Fibroblast of peridontal ligament (primary cell): ENCODE results near the gene DHX34.
A peak's percentile ranks its signal among the peaks of the same experiment; 100 is the strongest.

Experiments used
- DNase-seq: peaks from one replicate; pipeline ENCODE4 v3.0.0-alpha.2; 2010; ENCODE audit errors: extremely low read depth

DHX34 gene

DNA sequence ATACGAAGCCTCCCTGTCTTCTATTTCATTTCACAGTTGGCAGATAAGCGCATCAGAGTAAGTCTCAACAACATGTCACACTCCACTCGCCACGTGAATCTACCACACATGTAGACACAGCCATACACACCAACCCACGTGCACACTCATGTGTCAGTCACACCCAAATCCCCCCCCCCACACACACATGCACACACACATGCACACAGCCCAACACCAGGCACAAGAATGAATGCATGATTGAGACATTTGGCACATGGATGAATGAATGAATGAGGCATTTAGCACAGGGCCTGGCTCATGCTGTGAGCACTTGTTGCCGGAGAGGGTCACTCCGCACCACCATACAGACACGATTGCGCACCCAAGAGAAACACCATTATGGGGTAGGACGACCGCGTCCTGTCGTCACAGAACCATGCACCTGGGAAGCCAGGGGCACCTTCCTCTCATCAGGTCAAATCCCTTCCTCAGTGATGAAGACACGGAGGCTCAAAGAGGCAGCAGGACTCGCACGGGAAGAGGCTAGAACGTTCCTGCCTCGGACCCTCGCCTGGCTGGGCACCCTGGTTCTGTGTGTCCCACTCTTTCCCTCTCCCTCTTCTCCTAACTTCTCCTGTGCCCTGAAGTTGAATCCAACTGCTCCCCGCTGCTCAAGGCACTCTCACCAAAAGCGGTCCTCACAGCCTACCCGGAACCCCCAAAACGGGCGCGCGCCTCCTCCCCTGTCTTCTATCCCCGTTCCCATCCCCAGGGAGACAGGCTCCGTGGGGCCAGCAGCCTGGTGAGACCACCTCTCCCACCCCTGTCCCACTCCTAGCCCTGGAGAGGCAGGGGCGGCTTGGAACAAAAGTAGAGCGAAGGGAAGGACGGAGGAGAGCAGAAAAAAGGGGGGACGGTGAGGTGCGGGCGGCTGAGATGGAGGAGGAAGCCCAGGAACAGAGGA is 68.9 kb downstream of the DHX34 start:
- DNase-seq = peak; percentile 19

DNA sequence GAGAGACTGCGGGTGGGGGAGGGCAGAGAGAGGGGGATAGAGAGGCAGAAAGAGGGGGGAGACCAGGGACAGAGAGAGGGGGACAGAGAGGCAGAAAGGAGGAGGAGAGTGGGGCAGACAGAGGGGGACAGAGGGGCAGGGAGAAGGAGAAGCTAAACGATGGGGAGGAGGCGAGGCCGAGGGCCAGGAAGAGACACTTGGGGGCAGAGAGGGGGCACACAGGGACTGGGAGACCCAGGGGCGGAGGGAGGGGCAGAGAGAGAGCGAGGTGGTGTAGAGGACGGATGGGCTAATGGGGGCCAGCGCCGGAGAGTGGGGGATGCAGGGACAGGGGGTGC is 69.5 kb downstream of the DHX34 start:
- DNase-seq = no peak

DNA sequence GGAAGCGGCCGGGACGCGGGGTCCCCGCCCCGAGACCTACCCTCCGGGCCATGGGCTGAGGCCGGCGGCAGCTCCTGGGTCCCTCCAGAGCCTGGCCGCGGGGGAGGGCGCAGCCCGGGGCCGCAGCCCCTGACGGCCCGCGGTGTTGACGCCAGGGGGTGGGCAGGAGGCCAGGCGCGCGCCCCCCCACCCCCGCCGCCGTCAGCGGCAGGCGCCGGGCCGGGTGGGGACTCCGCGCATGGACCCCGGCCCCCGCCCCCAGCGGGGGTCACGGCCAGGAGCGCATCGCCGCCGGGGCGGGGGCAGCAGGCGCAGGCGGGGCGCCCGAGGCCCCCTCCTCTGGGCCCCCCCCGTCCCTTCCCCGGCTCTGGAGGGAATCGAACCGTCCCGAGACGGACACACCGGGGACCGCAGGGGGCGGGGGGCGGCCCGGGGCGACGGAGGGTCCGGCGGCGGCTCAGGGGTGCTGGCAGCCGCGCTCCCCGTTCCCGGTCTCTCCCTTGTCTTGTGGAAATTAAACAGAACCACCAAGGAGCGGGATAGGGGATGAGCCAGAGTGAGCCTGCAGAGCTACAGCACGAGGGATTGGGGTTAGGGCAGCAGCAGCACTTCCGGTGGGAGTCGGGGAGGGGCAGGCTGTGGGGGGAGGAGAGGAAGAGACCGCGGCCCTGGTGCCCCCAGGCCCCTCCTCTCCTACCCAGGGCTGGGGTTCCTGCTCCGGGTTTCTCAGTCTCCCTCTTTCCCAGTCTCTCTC is 70.1 kb downstream of the DHX34 start, which contains the start of gene MEIS3:
Gene MEIS3 (minus strand): TSS at position 498 of the 754 bp plus-strand sequence. CDS start 446 bp downstream, at position 52.
- no peak for DNase-seq

DNA sequence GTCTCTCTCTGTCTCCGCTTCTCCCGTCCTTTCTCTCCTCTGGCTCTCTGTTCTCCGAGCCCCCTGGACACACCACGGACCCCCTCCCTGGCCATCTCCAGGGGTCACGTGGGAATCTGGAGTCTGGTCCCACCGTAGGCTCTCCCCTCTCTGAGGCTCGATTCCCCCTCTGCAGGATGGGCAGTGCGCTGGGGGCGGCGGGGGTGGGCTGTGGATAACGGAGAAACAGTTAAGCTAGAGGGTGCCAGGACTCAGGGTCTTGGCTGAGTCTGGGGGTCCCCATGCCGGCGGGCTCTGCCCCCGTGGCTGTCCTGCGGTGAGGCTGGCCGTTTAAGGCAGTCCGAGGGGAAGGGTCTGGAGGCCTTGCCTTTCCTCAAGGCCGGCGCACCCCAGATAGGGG is 70.7 kb downstream of the DHX34 start:
- DNase-seq = no peak

DNA sequence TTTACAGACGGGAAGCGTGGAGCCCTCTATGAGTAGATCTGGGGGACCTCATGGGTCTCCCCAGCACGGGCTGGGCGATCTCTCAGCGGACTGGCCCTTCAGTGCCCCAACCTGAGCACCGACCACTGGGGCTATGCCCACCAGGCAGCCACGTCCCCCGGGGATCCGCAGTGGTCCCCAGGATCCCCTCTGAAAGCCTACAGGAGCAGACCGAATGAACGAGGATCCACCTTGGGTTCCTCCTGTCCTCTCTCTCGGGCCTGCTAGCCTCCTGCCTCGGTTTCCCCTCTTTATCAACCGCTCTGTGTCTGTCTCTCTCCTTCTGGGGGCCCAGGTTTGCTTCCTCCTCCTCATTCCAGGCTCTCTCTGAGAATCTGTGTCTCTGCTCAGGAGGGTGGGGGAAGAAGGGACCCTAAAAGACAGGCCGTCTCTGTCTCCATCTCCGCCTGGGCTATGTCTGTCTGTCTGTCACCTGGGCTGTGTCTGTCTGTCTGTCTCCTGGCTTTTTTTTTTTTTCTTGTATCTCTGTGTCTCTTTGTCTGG is 72.2 kb downstream of the DHX34 start:
- DNase-seq = no peak

DNA sequence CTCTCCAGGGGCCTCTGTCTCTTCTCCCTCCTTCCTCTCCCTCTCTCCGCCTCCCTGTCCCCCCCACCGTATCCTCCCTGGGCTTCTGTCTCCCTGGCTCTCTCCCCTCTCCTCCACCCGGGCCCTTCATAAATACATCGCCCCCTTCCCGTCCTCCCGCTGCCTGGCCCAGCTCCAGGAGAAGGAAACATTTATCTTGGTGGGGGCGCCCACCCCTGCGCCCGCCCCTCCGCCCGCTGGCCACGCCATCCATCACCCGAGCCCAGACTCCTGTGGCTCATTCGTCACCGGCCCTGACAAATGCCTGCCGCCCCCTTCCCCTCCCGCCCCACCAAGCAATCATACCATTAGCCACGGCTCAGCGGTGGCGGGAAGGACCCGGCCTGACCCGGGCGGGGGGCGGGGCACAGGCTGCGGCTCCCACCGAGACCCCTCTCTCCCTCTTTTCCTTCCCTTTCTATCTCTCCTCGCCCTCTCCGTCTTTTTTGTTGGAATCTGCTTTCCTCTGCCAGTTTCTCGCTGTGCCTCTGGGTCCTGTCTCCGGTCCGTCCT is 72.8 kb downstream of the DHX34 start:
- DNase-seq = no peak

DNA sequence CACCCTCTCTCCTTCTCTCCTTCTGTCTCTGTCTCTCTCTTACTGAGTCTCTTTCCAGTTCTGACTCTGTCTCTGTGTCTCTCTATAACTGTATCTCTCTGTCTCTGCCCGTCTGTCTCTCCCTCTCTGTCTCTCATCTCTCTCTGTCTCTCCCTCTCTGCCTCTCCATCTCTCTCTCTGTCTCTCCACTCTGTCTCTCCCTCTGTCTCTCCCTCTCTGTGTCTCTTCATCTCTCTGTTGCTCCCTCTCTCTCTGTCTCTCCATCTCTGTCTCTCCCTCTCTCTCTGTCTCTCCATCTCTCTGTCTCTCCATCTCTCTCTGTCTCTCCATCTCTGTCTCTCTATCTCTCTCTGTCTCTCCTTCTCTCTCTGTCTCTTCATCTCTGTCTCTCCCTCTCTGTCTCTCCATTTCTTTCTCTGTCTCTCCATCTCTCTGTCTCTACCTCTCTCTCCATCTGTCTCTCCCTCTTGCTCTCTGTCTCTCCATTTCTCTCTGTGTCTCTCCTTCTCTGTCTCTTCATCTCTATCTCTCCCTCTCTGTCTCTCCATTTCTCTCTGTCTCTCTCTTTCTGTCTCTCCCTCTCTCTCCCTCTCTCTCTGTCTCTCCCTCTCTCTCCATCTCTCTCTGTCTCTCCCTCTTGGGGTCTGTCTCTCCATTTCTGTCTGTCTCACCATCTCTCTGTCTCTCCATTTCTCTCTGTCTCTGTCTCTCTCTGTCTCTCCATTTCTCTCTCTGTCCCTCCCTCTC is 73.5 kb downstream of the DHX34 start:
- no peak for DNase-seq

DNA sequence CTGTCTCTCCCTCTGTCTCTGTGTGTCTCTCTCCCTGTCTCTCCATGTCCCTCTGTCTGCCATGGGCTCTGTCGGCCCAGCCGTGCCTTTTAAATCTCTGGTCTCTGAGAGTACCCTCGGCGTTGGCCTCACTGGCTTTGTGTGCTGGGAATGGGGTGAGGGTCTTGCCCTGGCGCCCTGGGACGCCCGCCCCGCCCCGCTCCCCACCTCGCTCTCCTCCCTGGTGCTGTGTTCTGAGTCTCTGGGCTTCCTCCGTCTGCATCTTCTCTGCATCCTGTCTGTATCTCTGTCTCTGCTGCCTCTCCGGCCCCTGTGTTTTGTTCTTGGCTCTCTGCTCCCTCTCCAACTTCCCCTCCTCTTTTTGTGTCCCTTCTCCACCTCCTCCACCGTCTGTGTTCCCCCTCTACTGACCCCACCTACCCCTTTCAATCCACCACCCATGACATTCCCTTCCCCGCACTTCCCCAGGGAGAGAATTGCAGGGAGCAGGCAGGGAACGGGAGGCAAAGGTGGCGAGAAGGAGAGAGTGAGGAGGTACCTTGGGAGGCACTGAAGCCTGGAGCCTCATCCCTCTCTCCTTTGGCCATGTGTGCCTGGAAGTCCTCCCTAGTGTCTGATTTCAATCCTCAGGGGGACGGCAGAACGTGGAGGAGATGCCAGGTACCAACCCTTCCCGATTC is 74.2 kb downstream of the DHX34 start:
- DNase-seq = no peak

DNA sequence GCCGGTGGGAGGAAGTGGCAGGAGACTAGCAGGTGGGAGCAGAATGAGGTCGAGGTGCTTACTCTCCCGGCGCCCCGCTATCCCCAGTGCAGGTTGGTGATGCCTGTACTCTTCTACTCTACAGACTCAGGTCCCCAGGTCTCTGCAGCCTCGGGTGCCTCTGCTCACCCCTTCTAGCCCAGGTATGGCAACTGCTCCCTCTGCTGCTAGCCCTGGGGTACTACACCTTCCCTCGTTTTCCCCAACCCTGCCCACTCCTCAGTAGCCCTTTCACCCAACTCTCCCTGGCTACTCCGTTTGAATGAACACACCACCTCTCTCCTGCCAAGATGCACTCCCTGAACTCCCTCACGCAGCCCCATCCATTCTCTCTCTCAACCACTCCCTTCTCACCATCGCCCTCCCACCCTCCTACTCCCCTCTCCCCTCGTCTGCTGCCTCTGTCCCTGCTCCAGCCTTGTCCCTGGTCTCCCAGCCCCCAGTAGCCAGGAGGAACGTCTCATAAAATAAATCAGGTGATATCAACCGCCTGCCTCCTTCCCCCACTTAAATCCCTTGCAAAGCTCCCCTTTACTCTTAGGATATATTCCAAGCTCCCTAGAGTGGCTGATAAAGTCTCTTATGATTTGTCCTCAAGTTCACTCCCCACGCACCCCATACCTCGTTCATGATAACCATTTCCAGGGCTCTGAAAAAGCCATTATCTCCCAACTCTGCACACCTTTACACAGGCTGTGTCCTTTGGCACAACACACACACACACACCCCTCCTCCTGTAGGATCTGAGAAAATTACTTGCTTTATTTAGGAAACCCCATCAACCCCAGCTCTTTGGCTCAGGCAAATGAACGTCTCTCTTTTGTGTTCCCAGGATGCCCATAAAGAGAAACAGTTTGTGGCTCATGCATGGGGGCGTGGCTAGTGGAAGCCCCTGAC is 78.4 kb downstream of the DHX34 start:
- peak; percentile 46 for DNase-seq

DNA sequence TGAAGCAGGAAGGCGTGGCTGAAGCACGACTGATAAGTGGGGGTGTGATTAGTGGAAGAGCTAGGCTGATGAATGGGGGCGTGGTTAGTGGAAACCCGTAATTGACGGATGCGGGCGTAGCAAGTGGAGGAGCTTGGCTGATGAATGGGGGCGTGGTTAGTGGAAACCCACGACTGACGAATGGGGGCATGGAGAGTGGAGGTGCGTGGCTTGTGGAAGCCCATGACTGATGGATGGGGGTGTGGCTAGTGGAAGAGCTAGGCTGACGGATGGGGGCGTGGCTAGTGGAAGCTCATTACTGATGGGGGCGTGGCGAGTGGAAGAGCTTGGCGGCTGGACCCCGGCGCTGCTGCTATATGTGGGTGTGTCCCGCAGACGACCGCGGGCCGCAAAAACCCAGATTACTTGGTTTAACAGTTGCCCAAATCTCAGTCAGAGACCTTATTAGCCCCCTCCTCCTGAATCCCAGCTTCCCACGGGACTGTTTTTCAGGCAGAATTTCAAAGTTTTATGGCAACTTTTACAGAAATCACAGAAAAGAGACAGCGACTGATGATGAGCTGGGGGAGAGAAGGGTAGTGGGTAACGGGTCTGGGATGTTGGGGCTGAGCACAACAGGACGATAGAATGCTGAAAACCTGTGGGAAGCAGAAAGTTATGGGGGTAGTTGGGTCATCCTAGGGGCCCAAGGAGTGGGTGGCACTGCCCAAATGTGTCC is 79.2 kb downstream of the DHX34 start:
- peak; percentile 97 for DNase-seq

DNA sequence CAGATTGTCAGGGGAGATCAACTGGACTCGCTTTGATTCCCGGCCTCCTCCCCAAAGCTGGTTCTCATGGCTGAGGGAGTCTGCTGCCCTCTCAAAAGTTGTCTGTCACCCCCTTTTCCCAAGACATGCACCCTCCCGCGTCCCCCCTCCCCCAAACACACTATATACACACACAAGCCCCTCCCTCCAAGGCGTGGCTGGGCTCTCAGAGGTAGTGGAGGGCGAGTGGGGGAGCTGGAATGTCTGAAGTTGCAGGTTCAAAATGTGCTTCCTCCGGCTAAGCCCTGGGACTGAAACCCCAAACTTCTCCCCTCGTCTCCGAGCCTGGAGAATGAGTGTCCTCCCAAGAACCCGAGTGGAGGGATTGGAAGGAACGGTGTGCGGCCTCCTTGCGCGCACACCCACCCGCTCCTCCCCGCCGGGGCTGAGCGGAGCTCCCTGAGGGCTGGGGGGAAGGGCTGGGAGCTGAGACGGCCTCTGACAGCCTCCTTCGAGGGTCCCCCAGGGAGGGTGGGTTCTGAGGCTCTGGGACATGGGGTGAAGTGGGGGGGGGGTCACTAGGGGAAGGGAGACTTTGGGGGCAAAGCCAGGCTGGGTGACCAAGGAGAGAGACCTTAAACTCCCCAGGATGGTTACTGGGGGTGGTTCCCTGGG is 80.2 kb downstream of the DHX34 start:
- no peak for DNase-seq

DNA sequence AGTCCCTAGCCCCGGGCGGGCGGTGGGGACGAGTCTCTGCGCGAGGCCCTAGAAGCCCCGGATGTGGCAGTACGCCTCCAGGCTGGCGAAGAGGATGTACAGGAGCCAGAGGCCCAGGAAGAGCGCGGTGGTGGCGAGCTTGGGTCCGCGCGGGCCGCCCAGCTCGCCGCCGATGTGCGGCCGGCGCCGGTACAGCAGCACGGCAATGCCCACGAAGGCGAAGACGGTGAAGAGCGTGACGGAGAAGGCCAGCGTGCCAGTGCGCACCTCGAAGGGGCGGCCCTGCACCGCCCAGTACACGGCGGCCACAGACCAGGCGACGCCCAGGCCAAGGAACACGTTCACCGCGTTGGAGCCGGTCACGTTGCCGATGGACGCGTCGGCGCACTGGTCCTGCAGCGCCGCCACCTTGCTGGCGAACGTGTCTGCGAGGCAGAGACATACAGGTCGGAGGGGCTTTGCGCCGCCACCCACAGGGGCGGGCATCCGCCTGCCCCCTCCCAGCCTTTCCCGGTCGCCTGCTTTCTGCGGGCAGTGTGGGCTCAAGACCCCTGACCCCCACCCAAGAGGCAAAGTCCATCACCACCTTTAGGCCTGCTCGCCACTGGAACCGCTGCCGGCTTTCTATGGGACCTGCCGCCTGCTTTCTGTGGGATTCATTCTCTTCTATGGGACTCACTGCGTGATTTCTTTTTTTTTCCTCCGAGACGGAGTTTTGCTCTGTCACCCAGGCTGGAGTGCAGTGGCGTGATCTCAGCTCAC is 81.1 kb downstream of the DHX34 start:
- peak; percentile 12 for DNase-seq

DNA sequence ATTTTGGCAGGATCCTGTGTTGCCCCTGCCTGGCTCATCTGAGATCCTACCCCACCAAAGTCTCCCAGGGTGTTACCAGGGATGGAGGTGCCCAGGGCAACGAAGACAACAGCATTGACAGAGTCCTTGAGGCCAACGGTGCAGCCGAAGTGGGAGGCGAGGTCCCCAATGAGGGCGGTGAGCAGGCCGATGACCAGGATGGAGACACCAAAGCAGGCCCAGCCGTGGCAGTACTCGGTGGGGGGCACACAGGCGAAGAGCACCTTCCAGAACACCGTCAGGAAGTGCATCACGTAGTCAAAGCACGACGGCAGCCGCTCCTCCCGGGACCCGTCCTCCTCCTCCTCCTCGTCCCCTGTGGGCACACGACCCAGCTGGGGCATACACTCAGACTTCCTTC is 83.0 kb downstream of the DHX34 start:
- no peak for DNase-seq
